ENCODE measurements around the gene DLGAP1.

The DLGAP1 gene

DNA sequence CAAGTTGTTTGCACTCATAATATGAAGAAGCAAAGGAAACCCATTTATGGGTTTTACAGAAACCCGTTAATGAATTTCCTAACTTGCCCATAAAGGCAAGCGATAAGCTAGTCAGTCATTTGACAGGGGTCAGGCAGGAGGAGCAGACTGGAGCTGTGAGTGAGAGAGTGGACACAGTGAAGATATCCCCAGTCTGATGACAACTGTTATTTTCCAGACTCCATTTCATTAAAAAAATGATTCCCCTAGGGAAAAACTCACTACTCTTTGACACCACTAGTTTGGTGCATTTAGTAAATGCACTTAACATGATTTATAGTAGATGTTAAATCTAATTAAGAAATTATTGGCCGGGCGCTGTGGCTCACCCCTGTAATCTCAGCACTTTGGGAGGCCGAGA, 924.3 kb downstream of the DLGAP1 start:
- in situ Hi-C loops (cut with HindIII; ENCODE audit: low pct_unique_long_range_greater_than_20kb, low sequenced_read_pairs) = no loop called here
- no peak for TF ChIP-seq JUND (IDR thresholded peaks at IDR 0.05; ENCODE audit: low read depth)
- no peak for DNase-seq (ENCODE audit: low read depth in 1 of 2, low spot score in 1 of 2)

DNA sequence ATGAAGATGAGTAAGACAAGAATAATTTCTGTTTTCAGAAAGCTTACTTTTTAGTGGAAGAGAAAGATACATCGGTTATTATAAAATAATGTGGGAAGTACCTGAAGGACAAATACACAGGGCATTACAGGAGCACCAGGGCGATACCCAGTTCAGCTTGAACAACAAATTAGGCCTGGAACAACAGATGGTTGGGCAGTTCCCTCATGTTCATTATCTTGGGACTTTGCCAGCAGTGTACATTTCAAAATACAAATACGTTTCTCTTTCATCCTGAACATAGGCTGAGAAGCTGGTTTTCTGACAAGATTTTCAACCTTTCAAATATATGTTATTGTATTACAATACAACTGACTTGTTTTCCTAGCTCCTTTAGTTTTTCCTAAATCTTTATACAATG, 925.5 kb downstream of the DLGAP1 start:
- in situ Hi-C loops (cut with HindIII; ENCODE audit: low pct_unique_long_range_greater_than_20kb, low sequenced_read_pairs) = no loop called here
- peak in 1 of 2 experiments; percentile 49 for DNase-seq (ENCODE audit: low read depth in 1 of 2, low spot score in 1 of 2)
- no peak for TF ChIP-seq JUND (IDR thresholded peaks at IDR 0.05; ENCODE audit: low read depth)

DNA sequence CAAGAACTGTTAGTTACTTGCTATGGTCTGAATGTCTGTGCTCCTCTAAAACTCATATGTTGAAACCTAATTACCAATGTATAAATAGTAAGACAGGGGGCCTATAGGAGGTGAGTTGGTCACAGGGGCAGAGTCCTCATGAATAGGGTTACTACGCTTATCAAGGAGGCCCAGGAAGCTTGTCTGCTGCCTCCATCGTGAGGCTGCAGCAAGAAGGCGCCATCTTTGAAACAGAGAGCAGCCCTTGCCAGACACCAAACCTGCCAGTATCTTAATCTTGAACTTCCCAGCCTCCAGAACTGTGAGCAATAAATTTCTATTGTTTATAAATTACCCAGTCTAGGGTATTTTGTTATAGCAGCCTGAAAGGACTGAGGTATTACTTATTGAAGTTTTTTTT, 926.0 kb downstream of the DLGAP1 start:
- DNase-seq (ENCODE audit: low read depth in 1 of 2, low spot score in 1 of 2) = no peak
- no peak for TF ChIP-seq JUND (IDR thresholded peaks at IDR 0.05; ENCODE audit: low read depth)
- in situ Hi-C loops (cut with HindIII; ENCODE audit: low pct_unique_long_range_greater_than_20kb, low sequenced_read_pairs) = no loop called here

DNA sequence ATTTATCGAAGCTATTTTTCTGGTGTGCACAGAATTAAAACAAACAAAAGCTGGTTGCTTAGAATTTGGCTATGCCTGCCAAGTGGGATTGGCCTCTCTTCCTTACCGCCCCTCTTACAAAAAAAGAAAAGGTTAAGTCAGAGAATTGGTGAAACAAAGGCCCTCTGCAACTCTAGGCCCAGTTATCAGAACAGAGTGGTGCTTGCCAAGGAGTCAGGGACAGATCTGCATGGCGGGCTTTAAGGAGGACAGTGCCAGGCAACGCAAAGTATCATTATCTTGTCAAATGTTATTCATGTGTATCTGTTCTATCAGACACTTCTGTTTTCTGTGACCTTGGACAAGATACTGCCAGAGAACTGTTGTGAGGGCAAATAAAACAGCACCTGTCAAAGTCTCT, 926.9 kb downstream of the DLGAP1 start:
- TF ChIP-seq JUND (IDR thresholded peaks at IDR 0.05; ENCODE audit: low read depth) = no peak
- DNase-seq (ENCODE audit: low read depth in 1 of 2, low spot score in 1 of 2) = no peak
- in situ Hi-C loops (cut with HindIII; ENCODE audit: low pct_unique_long_range_greater_than_20kb, low sequenced_read_pairs) = no loop called here

- no peak for TF ChIP-seq JUND (IDR thresholded peaks at IDR 0.05; ENCODE audit: low read depth)
- DNase-seq (ENCODE audit: low read depth in 1 of 2, low spot score in 1 of 2) = no peak
- in situ Hi-C loops (cut with HindIII; ENCODE audit: low pct_unique_long_range_greater_than_20kb, low sequenced_read_pairs) = no loop called here
These were observed 928.4 kb downstream of the DLGAP1 start for GRCh38 chr18:3526421-3527354.

DNA sequence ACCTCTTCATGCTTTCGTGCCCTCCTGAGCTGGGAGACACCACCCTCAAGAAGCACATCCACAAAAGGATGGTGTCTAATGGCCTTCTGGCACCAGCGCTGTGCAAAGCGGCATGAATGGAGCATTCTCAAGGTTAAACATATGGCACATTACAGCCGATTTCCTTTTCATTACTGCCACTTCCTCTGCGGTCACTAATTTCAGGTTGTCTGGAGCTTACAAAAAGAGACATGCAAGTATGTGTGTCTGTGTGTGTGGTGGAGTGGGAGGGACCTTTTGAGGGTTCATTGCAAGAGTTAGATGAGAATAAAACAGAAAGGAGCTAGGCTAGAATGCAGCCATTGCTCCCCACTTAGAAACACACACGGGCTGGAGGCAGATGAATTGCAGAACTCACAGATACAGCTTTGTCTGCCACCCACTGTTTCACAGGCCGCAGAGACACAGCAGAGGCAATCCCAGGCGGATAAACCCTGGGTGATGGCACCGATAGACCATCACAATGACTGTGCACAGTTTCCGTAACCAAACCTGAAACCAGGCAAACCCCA, 929.2 kb downstream of the DLGAP1 start:
- no peak for TF ChIP-seq JUND (IDR thresholded peaks at IDR 0.05; ENCODE audit: low read depth)
- no peak for DNase-seq (ENCODE audit: low read depth in 1 of 2, low spot score in 1 of 2)
- in situ Hi-C loops (cut with HindIII; ENCODE audit: low pct_unique_long_range_greater_than_20kb, low sequenced_read_pairs) = no loop called here

DNA sequence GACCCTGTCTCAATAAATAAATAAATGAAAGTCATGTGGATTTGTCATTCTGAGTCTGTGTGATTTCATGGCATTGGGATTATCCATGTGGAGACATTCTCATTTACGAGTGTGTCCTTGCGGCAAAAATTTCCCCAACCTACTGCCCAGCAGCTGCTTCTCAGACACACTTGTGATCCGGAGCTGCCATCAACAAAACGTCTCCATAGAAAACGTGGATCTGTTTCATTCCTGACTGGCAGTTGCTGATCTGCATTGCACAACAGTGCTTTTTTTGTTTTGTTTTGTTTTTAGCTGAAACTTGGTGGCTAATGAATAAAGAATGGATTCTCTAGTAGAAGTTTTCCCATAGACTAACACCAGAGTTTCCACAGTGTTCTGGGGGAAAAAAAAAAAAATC, 930.4 kb downstream of the DLGAP1 start:
- DNase-seq (ENCODE audit: low read depth in 1 of 2, low spot score in 1 of 2) = no peak
- in situ Hi-C loops (cut with HindIII; ENCODE audit: low pct_unique_long_range_greater_than_20kb, low sequenced_read_pairs) = no loop called here
- TF ChIP-seq JUND (IDR thresholded peaks at IDR 0.05; ENCODE audit: low read depth) = no peak

DNA sequence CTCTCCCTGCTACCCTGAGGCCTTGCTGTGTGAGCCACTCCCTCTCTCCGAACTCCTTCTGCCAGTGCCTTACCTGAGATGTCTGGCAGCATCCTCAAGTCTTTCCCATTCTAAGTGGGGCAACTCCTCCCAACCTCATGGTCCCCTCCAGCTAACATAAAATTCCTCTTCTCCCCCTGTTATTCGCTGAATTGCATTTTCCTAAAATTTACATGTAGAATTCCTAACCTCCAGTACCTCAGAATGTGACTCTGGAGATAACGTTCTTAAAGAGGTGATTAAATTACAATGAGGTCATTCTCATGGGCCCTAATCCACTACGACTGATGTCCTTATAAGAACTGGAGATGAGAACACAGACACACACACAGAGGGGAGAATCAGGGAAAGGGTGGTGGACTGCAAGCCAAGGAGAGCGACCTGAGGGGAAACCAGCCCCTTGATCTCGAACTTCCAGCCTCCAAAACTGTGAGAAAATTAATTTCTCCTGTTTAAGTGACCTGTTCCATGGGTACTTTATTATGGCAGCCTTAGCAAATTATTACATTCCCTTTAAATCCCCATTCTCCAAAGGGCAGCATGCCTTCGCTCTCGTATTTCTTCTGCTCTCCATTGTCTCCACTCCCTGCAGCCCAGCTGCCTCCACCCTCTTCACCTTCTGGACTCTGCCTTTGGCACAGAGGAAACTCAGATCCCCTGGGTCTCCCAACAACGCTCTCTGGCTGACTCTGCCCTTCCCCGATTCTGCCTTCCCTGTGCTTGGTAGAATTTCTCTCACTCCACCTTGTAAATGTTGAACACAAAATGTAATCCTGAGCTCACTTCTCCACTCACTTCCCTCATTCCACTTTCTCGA, 934.6 kb downstream of the DLGAP1 start:
- in situ Hi-C loops (cut with HindIII; ENCODE audit: low pct_unique_long_range_greater_than_20kb, low sequenced_read_pairs) = no loop called here
- DNase-seq (ENCODE audit: low read depth in 1 of 2, low spot score in 1 of 2) = no peak
- TF ChIP-seq JUND (IDR thresholded peaks at IDR 0.05; ENCODE audit: low read depth) = no peak

DNA sequence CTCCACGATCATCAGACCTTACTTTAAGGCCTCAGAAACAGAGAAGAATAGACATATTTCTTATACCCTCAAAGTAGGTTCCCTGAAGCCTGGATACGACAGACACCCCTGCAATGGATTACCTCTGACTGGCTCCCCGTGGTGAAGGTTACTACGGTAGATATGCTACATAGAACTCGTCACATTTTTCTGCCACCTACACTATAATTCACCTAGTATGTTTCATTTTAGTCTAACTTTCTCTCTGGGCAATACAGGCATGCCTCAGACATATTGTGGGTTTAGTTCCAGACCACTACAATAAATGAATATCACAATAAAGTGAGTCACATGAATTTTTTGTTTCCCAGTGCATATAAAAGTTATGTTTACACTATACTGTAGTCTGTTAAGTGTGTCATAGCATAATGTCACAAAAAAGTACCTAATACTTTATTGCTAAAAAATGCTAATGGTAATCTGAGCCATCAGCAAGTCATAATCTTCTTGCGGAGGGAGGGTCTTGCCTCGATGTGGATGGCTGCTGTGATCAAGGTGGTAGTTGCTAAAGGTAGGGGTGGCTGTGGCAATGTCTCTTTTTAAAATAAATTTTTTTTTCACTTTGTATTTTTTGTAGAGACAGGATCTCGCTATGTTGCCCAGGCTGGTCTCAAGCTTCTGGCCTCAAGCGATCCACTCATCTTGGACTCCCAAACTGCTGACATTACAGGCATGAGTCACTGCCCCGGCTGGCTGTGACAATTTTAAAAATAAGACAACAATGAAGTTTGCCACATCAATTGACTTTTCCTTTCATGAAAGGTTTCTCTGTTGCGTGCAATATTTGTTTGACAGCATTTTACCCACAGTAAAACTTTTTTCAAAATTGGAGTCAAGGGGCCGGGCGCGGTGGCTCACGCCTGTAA, 940.5 kb downstream of the DLGAP1 start:
- DNase-seq (ENCODE audit: low read depth in 1 of 2, low spot score in 1 of 2) = no peak
- in situ Hi-C loops (cut with HindIII; ENCODE audit: low pct_unique_long_range_greater_than_20kb, low sequenced_read_pairs) = no loop called here
- no peak for TF ChIP-seq JUND (IDR thresholded peaks at IDR 0.05; ENCODE audit: low read depth)

DNA sequence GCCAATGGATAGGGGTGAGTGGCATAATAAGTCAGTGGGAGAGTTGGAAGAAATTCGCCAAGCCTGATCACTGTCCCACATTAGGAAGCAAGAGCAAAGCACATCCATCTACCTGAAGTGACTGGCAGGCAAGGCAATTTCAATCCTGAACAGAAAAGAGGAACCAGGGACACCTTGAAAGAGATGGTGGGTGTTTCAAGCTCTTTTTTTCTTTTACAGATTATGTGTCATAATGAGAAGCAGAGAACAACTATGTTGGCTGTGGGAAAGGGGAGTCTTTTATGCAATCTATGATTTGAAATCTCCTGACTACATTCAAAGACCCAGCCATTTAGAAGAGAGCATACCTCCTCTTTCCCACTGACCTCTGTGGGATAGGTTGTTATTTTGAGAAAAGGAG, 941.6 kb downstream of the DLGAP1 start:
- DNase-seq (ENCODE audit: low read depth in 1 of 2, low spot score in 1 of 2) = no peak
- TF ChIP-seq JUND (IDR thresholded peaks at IDR 0.05; ENCODE audit: low read depth) = no peak
- in situ Hi-C loops (cut with HindIII; ENCODE audit: low pct_unique_long_range_greater_than_20kb, low sequenced_read_pairs) = no loop called here

- no peak for TF ChIP-seq JUND (IDR thresholded peaks at IDR 0.05; ENCODE audit: low read depth)
- DNase-seq (ENCODE audit: low read depth in 1 of 2, low spot score in 1 of 2) = peak in 1 of 2 experiments; percentile 4
- in situ Hi-C loops (cut with HindIII; ENCODE audit: low pct_unique_long_range_greater_than_20kb, low sequenced_read_pairs) = no loop called here
These were observed 943.1 kb downstream of the DLGAP1 start for GRCh38 chr18:3511980-3512379.

DNA sequence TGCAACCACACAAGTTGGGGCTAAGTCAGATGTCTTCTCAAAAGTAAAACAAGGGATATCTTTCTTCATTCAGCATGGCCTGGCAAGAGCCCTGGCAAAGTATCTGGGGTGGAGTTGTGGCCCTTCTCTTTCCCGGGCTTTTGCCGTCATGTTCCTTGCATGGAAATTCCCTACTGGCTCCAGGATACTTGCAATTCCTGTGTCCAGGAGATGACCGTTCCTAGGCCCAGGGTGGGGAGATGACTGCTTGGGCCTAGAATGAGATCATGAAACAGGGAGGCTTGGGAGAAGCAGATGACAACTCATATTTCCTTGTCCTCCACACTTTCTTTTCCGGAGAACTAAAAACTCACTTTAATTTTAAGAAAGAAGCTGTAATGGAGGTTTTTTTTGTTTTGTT, 944.2 kb downstream of the DLGAP1 start:
- DNase-seq (ENCODE audit: low read depth in 1 of 2, low spot score in 1 of 2) = no peak
- in situ Hi-C loops (cut with HindIII; ENCODE audit: low pct_unique_long_range_greater_than_20kb, low sequenced_read_pairs) = no loop called here
- no peak for TF ChIP-seq JUND (IDR thresholded peaks at IDR 0.05; ENCODE audit: low read depth)

Data from T47D (cell line).